B cell (primary cell): ENCODE data around the gene CCDC60. TPM values are rescaled to one million over a fixed set of nuclear protein-coding genes. Genes with fewer than 3 reads are reported as not detected.

ENCODE experiments used
- ATAC-seq: fragments of 200-7000 bp; cut with Tn5 transposase; one replicate; pipeline ENCODE4 v1.10.0; 2021; ENCODE audit warnings: low read depth, mild to moderate bottlenecking, moderate number of reproducible peaks, moderate library complexity
- CTCF ChIA-PET: fragments of 350-600 bp; sonication (Branson Sonifier 250); formaldehyde crosslinking; loops from one replicate; lab custom pipeline; 2021; ENCODE audit warnings: antibody characterized with exemption, inconsistent platforms; lab: Charles Lee
- POLR2A ChIA-PET: fragments of 350-600 bp; sonication (Branson Sonifier 250); formaldehyde crosslinking; loops from one replicate; lab custom pipeline; 2021; ENCODE audit warnings: antibody characterized with exemption; lab: Charles Lee
- DNase-seq: peaks from one replicate; pipeline ENCODE4 v3.0.0; 2013
- H2AFZ ChIP-seq: 2 replicates; pipeline ENCODE4 v1.6.1; 2012; ENCODE audit warnings: mild to moderate bottlenecking, low read depth, low read length; ENCODE audit not compliant: insufficient read depth, poor library complexity, severe bottlenecking
- H3K27ac ChIP-seq, 2 donors: 1 replicate in 1 of 2; 2 replicates in 1 of 2; pipeline ENCODE4 v1.5.1; 2012 to 2013; ENCODE audit warnings: low read length in 2 of 2, mild to moderate bottlenecking in 2 of 2, moderate library complexity in 1 of 2
- H3K27me3 ChIP-seq, 4 experiments: fragments of 200-600 bp in 1 of 4; sonication (generic) in 1 of 4; replicated peaks in 1 of 4; 1 replicate in 2 of 4; 2 replicates in 2 of 4; pipeline versions ENCODE4 v1.6.1 to v1.7.0; 2013 to 2016; ENCODE audit warnings: low read length in 3 of 4, mild to moderate bottlenecking in 2 of 4, mixed read lengths in 1 of 4, moderate library complexity in 1 of 4; ENCODE audit not compliant: insufficient read depth in 4 of 4, control insufficient read depth in 3 of 4; ENCODE audit errors: control extremely low read depth in 1 of 4
- H3K36me3 ChIP-seq, 2 experiments: replicated peaks in 1 of 2; 1 replicate in 1 of 2; 2 replicates in 1 of 2; pipeline versions ENCODE4 v1.6.1 to v1.7.1; 2013; ENCODE audit warnings: low read length in 1 of 2; ENCODE audit not compliant: insufficient read depth in 2 of 2, control insufficient read depth in 1 of 2; ENCODE audit errors: control extremely low read depth in 1 of 2, extremely low read depth in 1 of 2
- H3K4me1 ChIP-seq, 2 donors: fragments of 200-600 bp in 1 of 2; sonication (generic) in 1 of 2; 1 replicate in 1 of 2; 2 replicates in 1 of 2; pipeline versions ENCODE4 v1.5.1 to v1.6.1; 2013 to 2017; ENCODE audit warnings: low read length in 2 of 2; ENCODE audit not compliant: control insufficient read depth in 2 of 2, insufficient read depth in 2 of 2
- H3K4me2 ChIP-seq: replicated peaks from 2 replicates; pipeline ENCODE3; 2012; ENCODE audit warnings: mild to moderate bottlenecking, low read depth, low read length; ENCODE audit not compliant: poor library complexity, severe bottlenecking
- H3K4me3 ChIP-seq, 5 experiments: fragments of 200-600 bp in 1 of 5; sonication (generic) in 1 of 5; 1 replicate in 3 of 5; 2 replicates in 2 of 5; pipeline versions ENCODE4 v1.5.1 to v1.7.0; 2011 to 2016; ENCODE audit warnings: low read length in 4 of 5, mild to moderate bottlenecking in 4 of 5, low read depth in 2 of 5, control low read depth in 1 of 5, moderate library complexity in 1 of 5; ENCODE audit not compliant: insufficient read depth in 1 of 5; ENCODE audit errors: control extremely low read depth in 1 of 5, extremely low read depth in 1 of 5
- H3K79me2 ChIP-seq: fragments of 200-600 bp; sonication (generic); one replicate; pipeline ENCODE4 v1.6.0; 2016; ENCODE audit warnings: low read length; ENCODE audit not compliant: control insufficient read depth, insufficient read depth
- H3K9ac ChIP-seq: fragments of 200-600 bp; sonication (generic); 2 replicates; pipeline ENCODE4 v1.6.1; 2017; ENCODE audit warnings: mild to moderate bottlenecking, low read length, moderate library complexity
- H3K9me3 ChIP-seq, 3 donors: one replicate each; pipeline versions ENCODE4 v1.6.1 to v1.7.1; 2013; ENCODE audit warnings: low read length in 2 of 3; ENCODE audit not compliant: control insufficient read depth in 2 of 3, insufficient read depth in 1 of 3; ENCODE audit errors: control extremely low read depth in 1 of 3
- H4K20me1 ChIP-seq: 2 replicates; pipeline ENCODE4 v1.6.0; 2012; ENCODE audit warnings: mild to moderate bottlenecking, low read length; ENCODE audit not compliant: insufficient read depth, control insufficient read depth, poor library complexity, severe bottlenecking
- H3K27ac Mint-ChIP-seq: one replicate; pipeline ENCODE4 v1.8.0; 2021; ENCODE audit warnings: mixed read lengths
- H3K27me3 Mint-ChIP-seq: one replicate; pipeline ENCODE4 v1.8.0; 2021; ENCODE audit warnings: mixed read lengths
- H3K4me1 Mint-ChIP-seq: one replicate; pipeline ENCODE4 v1.8.0; 2021; ENCODE audit warnings: mixed read lengths
- H3K4me3 Mint-ChIP-seq: one replicate; pipeline ENCODE4 v1.8.0; 2021; ENCODE audit warnings: mixed read lengths
- H3K9me3 Mint-ChIP-seq: one replicate; pipeline ENCODE4 v1.8.0; 2022; ENCODE audit warnings: mixed read lengths; ENCODE audit not compliant: insufficient read depth
- CTCF ChIP-seq: fragments of 200-600 bp; IDR thresholded peaks from one replicate; pipeline ENCODE4 v1.8.0; 2022; ENCODE audit warnings: antibody characterized with exemption, mild to moderate bottlenecking
- EZH2 ChIP-seq: IDR thresholded peaks from 2 replicates; pipeline ENCODE4 v1.6.1; 2012; ENCODE audit warnings: borderline replicate concordance, low read depth, mild to moderate bottlenecking, moderate library complexity, low read length; ENCODE audit not compliant: insufficient read depth, poor library complexity, severe bottlenecking
- WGBS: methylation state at CpG from one replicate; pipeline ENCODE4 v1.1.5; 2013; ENCODE audit warnings: missing lambda C conversion rate; ENCODE audit not compliant: insufficient coverage; 5-methylcytosine and 5-hydroxymethylcytosine counted together
- intact Hi-C: fragments of 100-400 bp; cut with micrococcal nuclease; formaldehyde crosslinking; loops from one replicate; pipeline ENCODE4 v1.10.0; 2022
- polyA plus RNA-seq: library from polyadenylated mRNA; depleted of rRNA; stranded (reverse); fragments of >200 nt; gene quantifications from 2 replicates; pipeline ENCODE4 v1.2.3, GENCODE V29; 2012
- total RNA-seq, 2 donors: library from RNA; stranded (reverse); fragments of 120-200 nt in 1 of 2; gene quantifications; 1 replicate in 1 of 2; 2 replicates in 1 of 2; pipeline versions ENCODE4 v1.2.3 to v1.2.4, GENCODE V29; 2013 to 2022

Gene CCDC60
- total and polyA plus RNA-seq, 2 donors (not counting 1 experiment from before 2014, with no cell fraction given): not detected

- Mint-ChIP-seq H3K27ac (no peak overlapping the region), H3K4me1 (no peaks in the 10 kb centered on the region), H3K9me3 (peaks cover 4% of the 10 kb centered on the region), H3K27me3 (peaks cover 19% of the 10 kb centered on the region), H3K4me3 (no peak overlapping the region)
- DNase-seq: no peak
- H4K20me1 ChIP-seq: no peaks in the 10 kb centered on the region
- H2AFZ ChIP-seq: no peak overlapping the region
- H3K4me3 ChIP-seq: no peak overlapping the region
- H3K9me3 ChIP-seq: no peaks in the 10 kb centered on the region
- H3K36me3 ChIP-seq: no peaks in the 10 kb centered on the region
- intact Hi-C loops: no loop called here
- H3K79me2 ChIP-seq: no peaks in the 10 kb centered on the region
- H3K27ac ChIP-seq: no peak overlapping the region
- no peak overlapping the region for H3K9ac ChIP-seq
- WGBS: no CpG with 5 or more reads among the region's 2 CpGs
- ChIA-PET POLR2A (no interaction called here), CTCF (interaction anchor here (1.3 kb wide), 1 partner anchor 8 kb away, joined by 3 read pairs; no protein-coding TSS in a partner anchor)
- no peak for ATAC-seq
- H3K4me2 ChIP-seq: no peak overlapping the region
- TF ChIP-seq EZH2 (no peak), CTCF (no peak)
- no peaks in the 10 kb centered on the region for H3K4me1 ChIP-seq
- H3K27me3 ChIP-seq: peaks cover 0 to 7% (median 0%) of the 10 kb centered on the region in 4 experiments
These were observed 243.6 kb downstream of the CCDC60 start for GRCh38 chr12:119578112-119578511.

GRCh38 chr12:119589097-119589496, 254.6 kb downstream of the CCDC60 start:
- no peak for DNase-seq
- H3K27ac Mint-ChIP-seq: no peak overlapping the region
- no peak overlapping the region for H2AFZ ChIP-seq
- no peak for ATAC-seq
- H3K4me3 ChIP-seq: no peak overlapping the region
- no peaks in the 10 kb centered on the region for H4K20me1 ChIP-seq
- WGBS: no CpG with 5 or more reads among the region's 1 CpG
- ChIA-PET CTCF (no interaction called here), POLR2A (no interaction called here)
- H3K4me1 ChIP-seq: no peaks in the 10 kb centered on the region
- no peak overlapping the region for H3K27ac ChIP-seq
- H3K36me3 ChIP-seq: no peaks in the 10 kb centered on the region
- peaks cover 0 to 17% (median 10%) of the 10 kb centered on the region in 4 experiments for H3K27me3 ChIP-seq
- no peaks in the 10 kb centered on the region for H3K79me2 ChIP-seq
- no peak overlapping the region for H3K4me2 ChIP-seq
- H3K9me3 ChIP-seq: no peaks in the 10 kb centered on the region
- TF ChIP-seq CTCF: no peak
- TF ChIP-seq EZH2: no peak
- H3K9ac ChIP-seq: no peak overlapping the region
- no peaks in the 10 kb centered on the region for H3K9me3 Mint-ChIP-seq
- no peak overlapping the region for H3K4me3 Mint-ChIP-seq
- intact Hi-C loops: no loop called here
- peaks cover 36% of the 10 kb centered on the region for H3K27me3 Mint-ChIP-seq
- no peaks in the 10 kb centered on the region for H3K4me1 Mint-ChIP-seq
